ENCODE data around the gene FLNC. TPM values are rescaled to one million over a fixed set of nuclear protein-coding genes. Genes with fewer than 3 reads are reported as not detected.

The FLNC gene
- total RNA-seq, 1 experiment from 2014 or later: 10.2 TPM

DNA sequence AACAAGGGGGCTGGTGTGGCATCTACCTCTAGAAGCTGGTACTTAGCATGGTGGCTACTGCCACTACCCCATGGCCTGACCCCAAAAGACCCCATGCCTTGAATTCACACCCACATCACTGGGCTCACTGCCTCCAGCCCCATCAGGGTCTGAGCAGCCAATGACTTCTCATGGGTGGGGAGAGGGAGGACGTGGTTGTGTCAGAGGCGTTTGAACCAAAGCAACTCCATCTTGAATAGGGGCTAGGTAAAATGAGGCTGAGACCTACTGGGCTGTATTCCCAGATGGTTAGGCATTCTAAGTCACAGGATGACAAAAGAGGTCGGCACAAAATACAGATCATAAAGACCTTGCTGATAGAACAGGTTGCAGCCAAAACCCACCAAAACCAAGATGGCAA, 65.1 kb downstream of the FLNC start:
- ATAC-seq (no peak), DNase-seq (ENCODE audit: low read depth, low spot score) (no peak)
- H3K27ac ChIP-seq (ENCODE audit: low read length): no peak overlapping the region
- 0 out of 2 replicates have a peak, but pooled peaks cover 2% of the 10 kb centered on the region for H3K27me3 ChIP-seq (ENCODE audit: control insufficient read depth, insufficient read depth, low read length)
- BruUV-seq (replicated peaks): no TSS peak
- no peak overlapping the region for H3K4me3 ChIP-seq (ENCODE audit: low read depth in 2 of 2, low read length in 2 of 2)
- no peaks in the 10 kb centered on the region; the same call in 1 of the 2 replicates for H3K4me1 ChIP-seq (ENCODE audit: control insufficient read depth, insufficient read depth, low read length)
- H3K9me3 ChIP-seq (ENCODE audit: control insufficient read depth, insufficient read depth, low read depth, low read length): peaks cover 5% of the 10 kb centered on the region; the same call in 1 of the 2 replicates
- H3K36me3 ChIP-seq (ENCODE audit: control insufficient read depth, insufficient read depth, low read length): no peaks in the 10 kb centered on the region
- CTCF ChIA-PET: no interaction called here
- intact Hi-C loops (cut with micrococcal nuclease; ENCODE audit: unreplicated experiment) (no loop called here), in situ Hi-C loops (cut with HindIII; ENCODE audit: low pct_unique_long_range_greater_than_20kb, low sequenced_read_pairs) (no loop called here)
- POLR2A ChIA-PET: no interaction called here
- no peak for TF ChIP-seq POLR2AphosphoS5 (IDR thresholded peaks at IDR 0.05; ENCODE audit: low read depth, low read length)
- TF ChIP-seq, protein P1, sequence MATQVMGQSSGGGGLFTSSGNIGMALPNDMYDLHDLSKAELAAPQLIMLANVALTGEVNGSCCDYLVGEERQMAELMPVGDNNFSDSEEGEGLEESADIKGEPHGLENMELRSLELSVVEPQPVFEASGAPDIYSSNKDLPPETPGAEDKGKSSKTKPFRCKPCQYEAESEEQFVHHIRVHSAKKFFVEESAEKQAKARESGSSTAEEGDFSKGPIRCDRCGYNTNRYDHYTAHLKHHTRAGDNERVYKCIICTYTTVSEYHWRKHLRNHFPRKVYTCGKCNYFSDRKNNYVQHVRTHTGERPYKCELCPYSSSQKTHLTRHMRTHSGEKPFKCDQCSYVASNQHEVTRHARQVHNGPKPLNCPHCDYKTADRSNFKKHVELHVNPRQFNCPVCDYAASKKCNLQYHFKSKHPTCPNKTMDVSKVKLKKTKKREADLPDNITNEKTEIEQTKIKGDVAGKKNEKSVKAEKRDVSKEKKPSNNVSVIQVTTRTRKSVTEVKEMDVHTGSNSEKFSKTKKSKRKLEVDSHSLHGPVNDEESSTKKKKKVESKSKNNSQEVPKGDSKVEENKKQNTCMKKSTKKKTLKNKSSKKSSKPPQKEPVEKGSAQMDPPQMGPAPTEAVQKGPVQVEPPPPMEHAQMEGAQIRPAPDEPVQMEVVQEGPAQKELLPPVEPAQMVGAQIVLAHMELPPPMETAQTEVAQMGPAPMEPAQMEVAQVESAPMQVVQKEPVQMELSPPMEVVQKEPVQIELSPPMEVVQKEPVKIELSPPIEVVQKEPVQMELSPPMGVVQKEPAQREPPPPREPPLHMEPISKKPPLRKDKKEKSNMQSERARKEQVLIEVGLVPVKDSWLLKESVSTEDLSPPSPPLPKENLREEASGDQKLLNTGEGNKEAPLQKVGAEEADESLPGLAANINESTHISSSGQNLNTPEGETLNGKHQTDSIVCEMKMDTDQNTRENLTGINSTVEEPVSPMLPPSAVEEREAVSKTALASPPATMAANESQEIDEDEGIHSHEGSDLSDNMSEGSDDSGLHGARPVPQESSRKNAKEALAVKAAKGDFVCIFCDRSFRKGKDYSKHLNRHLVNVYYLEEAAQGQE (IDR thresholded peaks at IDR 0.05; ENCODE audit: insufficient read depth in 1 of 2, low read depth in 2 of 2, low read length in 1 of 2): no peak

DNA sequence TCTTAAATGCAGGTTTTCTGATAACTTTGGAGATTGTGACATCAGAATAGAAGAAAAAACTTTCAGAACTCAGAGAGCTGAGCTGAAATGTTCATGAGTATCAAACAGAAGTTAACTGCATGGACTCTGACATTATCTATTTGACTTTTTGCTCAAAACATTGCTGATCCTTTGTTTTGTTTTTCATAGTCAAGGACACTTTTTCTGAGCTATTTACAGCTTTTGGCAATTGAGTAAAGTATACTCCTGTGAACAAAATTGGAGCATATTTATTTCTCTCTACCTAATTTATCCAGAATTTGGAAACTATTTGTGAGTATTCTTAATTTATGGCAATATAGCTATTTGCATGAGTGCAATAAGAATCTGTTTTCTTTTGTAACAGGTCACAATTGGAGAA, 69.2 kb downstream of the FLNC start:
- peaks cover 5% of the 10 kb centered on the region; the same call in 1 of the 2 replicates for H3K4me1 ChIP-seq (ENCODE audit: control insufficient read depth, insufficient read depth, low read length)
- CTCF ChIA-PET: no interaction called here
- no peak overlapping the region for H3K27ac ChIP-seq (ENCODE audit: low read length)
- BruUV-seq (replicated peaks): no TSS peak
- H3K27me3 ChIP-seq (ENCODE audit: control insufficient read depth, insufficient read depth, low read length): 0 out of 2 replicates have a peak, but pooled peaks cover 2% of the 10 kb centered on the region
- intact Hi-C loops (cut with micrococcal nuclease; ENCODE audit: unreplicated experiment): no loop called here
- ATAC-seq (no peak), DNase-seq (ENCODE audit: low read depth, low spot score) (no peak)
- H3K9me3 ChIP-seq (ENCODE audit: control insufficient read depth, insufficient read depth, low read depth, low read length): peaks cover 5% of the 10 kb centered on the region; the same call in 1 of the 2 replicates
- no peaks in the 10 kb centered on the region for H3K36me3 ChIP-seq (ENCODE audit: control insufficient read depth, insufficient read depth, low read length)
- in situ Hi-C loops (cut with HindIII; ENCODE audit: low pct_unique_long_range_greater_than_20kb, low sequenced_read_pairs): no loop called here
- H3K4me3 ChIP-seq (ENCODE audit: low read depth in 2 of 2, low read length in 2 of 2): no peak overlapping the region
- POLR2A ChIA-PET: no interaction called here
- TF ChIP-seq, protein P2, sequence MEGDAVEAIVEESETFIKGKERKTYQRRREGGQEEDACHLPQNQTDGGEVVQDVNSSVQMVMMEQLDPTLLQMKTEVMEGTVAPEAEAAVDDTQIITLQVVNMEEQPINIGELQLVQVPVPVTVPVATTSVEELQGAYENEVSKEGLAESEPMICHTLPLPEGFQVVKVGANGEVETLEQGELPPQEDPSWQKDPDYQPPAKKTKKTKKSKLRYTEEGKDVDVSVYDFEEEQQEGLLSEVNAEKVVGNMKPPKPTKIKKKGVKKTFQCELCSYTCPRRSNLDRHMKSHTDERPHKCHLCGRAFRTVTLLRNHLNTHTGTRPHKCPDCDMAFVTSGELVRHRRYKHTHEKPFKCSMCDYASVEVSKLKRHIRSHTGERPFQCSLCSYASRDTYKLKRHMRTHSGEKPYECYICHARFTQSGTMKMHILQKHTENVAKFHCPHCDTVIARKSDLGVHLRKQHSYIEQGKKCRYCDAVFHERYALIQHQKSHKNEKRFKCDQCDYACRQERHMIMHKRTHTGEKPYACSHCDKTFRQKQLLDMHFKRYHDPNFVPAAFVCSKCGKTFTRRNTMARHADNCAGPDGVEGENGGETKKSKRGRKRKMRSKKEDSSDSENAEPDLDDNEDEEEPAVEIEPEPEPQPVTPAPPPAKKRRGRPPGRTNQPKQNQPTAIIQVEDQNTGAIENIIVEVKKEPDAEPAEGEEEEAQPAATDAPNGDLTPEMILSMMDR (IDR thresholded peaks at IDR 0.05): no peak
- TF ChIP-seq TCF7L2 (IDR thresholded peaks at IDR 0.05; ENCODE audit: low read depth, low read length) (no peak), SIN3A (IDR thresholded peaks at IDR 0.05; ENCODE audit: borderline replicate concordance, insufficient read depth, low read depth, low read length) (no peak), POLR2AphosphoS5 (IDR thresholded peaks at IDR 0.05; ENCODE audit: low read depth, low read length) (no peak)
- TF ChIP-seq, protein P1 (IDR thresholded peaks at IDR 0.05; ENCODE audit: insufficient read depth in 1 of 2, low read depth in 2 of 2, low read length in 1 of 2): no peak
